Keratinocyte (primary cell): ENCODE measurements around the gene GIT2. TPM values are rescaled to one million over a fixed set of nuclear protein-coding genes. Genes with fewer than 3 reads are reported as not detected.
"Not testable (repeated sequence)": the region's sequence is repeated elsewhere in the genome, so short reads cannot be mapped to it uniquely, and the experiment has no call there.

Experiments
- DNase-seq: peaks from one replicate; pipeline ENCODE4 v3.0.0-alpha.2; 2011; ENCODE audit warnings: low read depth, missing footprints, low spot score
- FAIRE-seq: peaks from 2 replicates; lab custom pipeline; 2011; peaks lifted over from hg19 to GRCh38; lab: Jason Lieb, UNC
- H2AFZ ChIP-seq: 2 replicates; pipeline ENCODE4 v1.6.0; 2012; ENCODE audit warnings: low read length, control low read depth, inconsistent platforms; ENCODE audit not compliant: control insufficient read depth
- H3K27ac ChIP-seq: 2 replicates; pipeline ENCODE4 v1.5.1; 2011; ENCODE audit warnings: low read length; ENCODE audit not compliant: control insufficient read depth, insufficient read depth
- H3K27me3 ChIP-seq: 3 replicates; pipeline ENCODE4 v1.6.0; 2011; ENCODE audit warnings: low read length; ENCODE audit not compliant: control insufficient read depth, insufficient read depth; ENCODE audit errors: extremely low read depth
- H3K36me3 ChIP-seq, 2 experiments: 2 replicates in 1 of 2; 3 replicates in 1 of 2; pipeline ENCODE4 v1.5.1; 2011; ENCODE audit warnings: low read length in 2 of 2, mild to moderate bottlenecking in 1 of 2; ENCODE audit not compliant: control insufficient read depth in 2 of 2, insufficient read depth in 2 of 2; ENCODE audit errors: extremely low read depth in 1 of 2
- H3K4me1 ChIP-seq: 3 replicates; pipeline ENCODE4 v1.5.1; 2011; ENCODE audit warnings: low read length; ENCODE audit not compliant: control insufficient read depth, insufficient read depth; ENCODE audit errors: extremely low read depth
- H3K4me2 ChIP-seq: 3 replicates; pipeline ENCODE4 v1.6.0; 2011; ENCODE audit warnings: low read depth, low read length; ENCODE audit not compliant: control insufficient read depth, insufficient read depth; ENCODE audit errors: extremely low read depth
- H3K4me3 ChIP-seq, 3 experiments: fragments of 200-600 bp in 1 of 3; sonication (generic) in 1 of 3; 2 replicates in 2 of 3; 3 replicates in 1 of 3; pipeline ENCODE4 v1.5.1; 2011 to 2016; ENCODE audit warnings: low read length in 3 of 3, mild to moderate bottlenecking in 3 of 3, control low read depth in 2 of 3, inconsistent platforms in 1 of 3, low read depth in 1 of 3, mixed read lengths in 1 of 3, mixed run types in 1 of 3, moderate library complexity in 1 of 3; ENCODE audit not compliant: control insufficient read depth in 2 of 3, insufficient read depth in 2 of 3; ENCODE audit errors: extremely low read depth in 1 of 3
- H3K79me2 ChIP-seq: 2 replicates; pipeline ENCODE4 v1.6.0; 2012; ENCODE audit warnings: low read length; ENCODE audit not compliant: control insufficient read depth, insufficient read depth
- H3K9ac ChIP-seq: 3 replicates; pipeline ENCODE4 v1.6.0; 2011; ENCODE audit warnings: low read length; ENCODE audit not compliant: control insufficient read depth, insufficient read depth; ENCODE audit errors: extremely low read depth
- H3K9me1 ChIP-seq: 3 replicates; pipeline ENCODE4 v1.6.0; 2011; ENCODE audit warnings: low read length; ENCODE audit not compliant: control insufficient read depth, insufficient read depth; ENCODE audit errors: extremely low read depth
- H3K9me3 ChIP-seq: 2 replicates; pipeline ENCODE4 v1.5.1; 2012; ENCODE audit warnings: low read depth, low read length; ENCODE audit not compliant: control insufficient read depth
- H4K20me1 ChIP-seq: 3 replicates; pipeline ENCODE4 v1.6.0; 2011; ENCODE audit warnings: low read length; ENCODE audit not compliant: control insufficient read depth, insufficient read depth; ENCODE audit errors: extremely low read depth
- EZH2 ChIP-seq: IDR thresholded peaks from one replicate; pipeline ENCODE4 v1.6.1; 2012; ENCODE audit warnings: inconsistent platforms, mild to moderate bottlenecking, low read length, moderate library complexity
- dilution Hi-C: fragments of 300-500 bp; cut with MboI; formaldehyde crosslinking; loops from one replicate; pipeline ENCODE4 v1.7.0; 2020; ENCODE audit warnings: low sequenced_read_pairs; ENCODE audit not compliant: extremely low pct_ligation_motif_present
- polyA plus RNA-seq, 5 experiments: library from polyadenylated mRNA; depleted of rRNA in 3 of 5; stranded (reverse) in 3 of 5; stranded (forward) in 1 of 5; unstranded in 1 of 5; fragments of >200 nt; gene quantifications; 1 replicate in 1 of 5; 2 replicates in 3 of 5; 3 replicates in 1 of 5; pipeline versions ENCODE4 v1.2.1 to v1.2.3, GENCODE V29; 2011 to 2012; ENCODE audit warnings: missing spikeins in 2 of 5, low read depth in 1 of 5, low replicate concordance in 1 of 5
- TF ChIP-seq, protein P1 (sequence below), 3 experiments: IDR thresholded peaks in 1 of 3; conservative IDR thresholded peaks in 1 of 3; optimal IDR thresholded peaks in 1 of 3; 2 replicates in 2 of 3; 3 replicates in 1 of 3; pipeline versions ENCODE3 to v1.5.1; 2011; ENCODE audit warnings: low read length in 3 of 3, mild to moderate bottlenecking in 3 of 3, moderate library complexity in 2 of 3, control low read depth in 1 of 3, inconsistent platforms in 1 of 3; ENCODE audit not compliant: insufficient read depth in 2 of 3; ENCODE audit errors: extremely low read depth in 1 of 3

Gene GIT2
- polyA plus RNA-seq, 1 donor (not counting 4 experiments of a cell fraction or from before 2014, with no cell fraction given), result 25.9 TPM

DNA sequence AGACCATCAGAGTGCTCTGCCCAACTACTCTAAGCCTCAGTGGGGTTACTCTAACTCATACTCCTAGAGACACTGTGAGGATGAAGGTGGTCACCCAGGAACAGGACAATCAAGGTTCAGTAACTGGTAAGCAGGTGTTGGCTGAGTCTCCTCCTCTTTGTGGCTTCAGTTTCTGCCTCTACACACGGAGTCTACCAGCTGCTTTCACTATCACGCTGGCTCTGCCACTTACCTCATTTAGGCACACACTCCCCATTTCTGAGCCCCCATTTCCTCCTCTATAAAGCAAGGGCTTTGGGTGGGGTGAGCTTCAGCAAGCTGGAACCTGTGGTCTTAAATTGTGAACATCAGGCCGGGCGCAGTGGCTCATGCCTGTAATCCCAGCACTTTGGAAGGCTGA is 103.4 kb downstream of the GIT2 start:
- FAIRE-seq, result no peak
- Histone ChIP-seq H3K9me1 (no peaks in the 10 kb centered on the region), H3K36me3 (no peaks in the 10 kb centered on the region), H2AFZ (no peak overlapping the region), H4K20me1 (no peaks in the 10 kb centered on the region), H3K9me3 (no peaks in the 10 kb centered on the region), H3K27ac (no peak overlapping the region), H3K79me2 (no peaks in the 10 kb centered on the region), H3K4me3 (no peak overlapping the region), H3K4me1 (peaks cover 27% of the 10 kb centered on the region), H3K9ac (no peak overlapping the region), H3K4me2 (no peak overlapping the region), H3K27me3 (no peaks in the 10 kb centered on the region)
- dilution Hi-C loops, result no loop called here
- no peak for DNase-seq
- TF ChIP-seq, protein P1, sequence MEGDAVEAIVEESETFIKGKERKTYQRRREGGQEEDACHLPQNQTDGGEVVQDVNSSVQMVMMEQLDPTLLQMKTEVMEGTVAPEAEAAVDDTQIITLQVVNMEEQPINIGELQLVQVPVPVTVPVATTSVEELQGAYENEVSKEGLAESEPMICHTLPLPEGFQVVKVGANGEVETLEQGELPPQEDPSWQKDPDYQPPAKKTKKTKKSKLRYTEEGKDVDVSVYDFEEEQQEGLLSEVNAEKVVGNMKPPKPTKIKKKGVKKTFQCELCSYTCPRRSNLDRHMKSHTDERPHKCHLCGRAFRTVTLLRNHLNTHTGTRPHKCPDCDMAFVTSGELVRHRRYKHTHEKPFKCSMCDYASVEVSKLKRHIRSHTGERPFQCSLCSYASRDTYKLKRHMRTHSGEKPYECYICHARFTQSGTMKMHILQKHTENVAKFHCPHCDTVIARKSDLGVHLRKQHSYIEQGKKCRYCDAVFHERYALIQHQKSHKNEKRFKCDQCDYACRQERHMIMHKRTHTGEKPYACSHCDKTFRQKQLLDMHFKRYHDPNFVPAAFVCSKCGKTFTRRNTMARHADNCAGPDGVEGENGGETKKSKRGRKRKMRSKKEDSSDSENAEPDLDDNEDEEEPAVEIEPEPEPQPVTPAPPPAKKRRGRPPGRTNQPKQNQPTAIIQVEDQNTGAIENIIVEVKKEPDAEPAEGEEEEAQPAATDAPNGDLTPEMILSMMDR (optimal IDR thresholded peaks at IDR 0.05 in 1 of 3, IDR thresholded peaks at IDR 0.05 in 1 of 3, conservative IDR thresholded peaks at IDR 0.05 in 1 of 3; ENCODE audit: extremely low read depth in 1 of 3, insufficient read depth in 2 of 3, low read length in 3 of 3), result no peak
- TF ChIP-seq EZH2, result no peak

GRCh38 chr12:109892165-109892715 is 103.9 kb downstream of the GIT2 start:
- Histone ChIP-seq H3K36me3 (no peaks in the 10 kb centered on the region), H3K4me3 (no peak overlapping the region), H3K27ac (no peak overlapping the region), H2AFZ (no peak overlapping the region), H3K27me3 (no peaks in the 10 kb centered on the region), H4K20me1 (no peaks in the 10 kb centered on the region), H3K4me1 (peaks cover 32% of the 10 kb centered on the region), H3K9me3 (no peaks in the 10 kb centered on the region), H3K9me1 (no peaks in the 10 kb centered on the region), H3K9ac (no peak overlapping the region), H3K79me2 (no peaks in the 10 kb centered on the region), H3K4me2 (no peak overlapping the region)
- DNase-seq (no peak), FAIRE-seq (no peak)
- dilution Hi-C loops, result no loop called here
- TF ChIP-seq, protein P1 (optimal IDR thresholded peaks at IDR 0.05 in 1 of 3, IDR thresholded peaks at IDR 0.05 in 1 of 3, conservative IDR thresholded peaks at IDR 0.05 in 1 of 3; ENCODE audit: extremely low read depth in 1 of 3, insufficient read depth in 2 of 3, low read length in 3 of 3), result no peak
- no peak for TF ChIP-seq EZH2

DNA sequence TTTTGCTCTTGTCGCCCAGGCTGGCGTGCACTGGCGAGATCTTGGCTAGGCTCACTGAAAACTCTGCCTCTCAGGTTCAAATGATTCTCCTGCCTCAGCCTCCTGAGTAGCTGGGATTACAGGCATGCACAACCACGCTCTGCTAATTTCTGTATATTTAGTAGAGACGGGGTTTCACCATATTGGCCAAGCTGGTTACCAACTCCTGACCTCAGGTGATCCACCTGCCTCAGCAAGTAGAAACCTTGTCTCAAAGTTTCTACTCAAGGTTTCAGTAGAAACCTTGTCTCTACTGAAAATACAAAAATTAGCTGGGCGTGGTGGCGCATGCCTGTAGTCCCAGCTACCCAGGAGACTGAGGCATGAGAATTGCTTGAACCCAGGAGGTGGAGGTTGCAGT is 104.4 kb downstream of the GIT2 start:
- FAIRE-seq, H3K4me3 ChIP-seq, H3K79me2 ChIP-seq, H3K9me1 ChIP-seq, H3K9me3 ChIP-seq, H3K9ac ChIP-seq, H3K27ac ChIP-seq, H3K36me3 ChIP-seq, dilution Hi-C loops, H4K20me1 ChIP-seq, H3K27me3 ChIP-seq, DNase-seq, H2AFZ ChIP-seq, H3K4me2 ChIP-seq: not testable (repeated sequence)
- H3K4me1 ChIP-seq, result peaks cover 32% of the 10 kb centered on the region
